GM18498 (cell line): Measurements from ENCODE around the gene FMN1.

Experiments
- ATAC-seq: cut with Tn5 transposase; IDR thresholded peaks from one replicate; pipeline ENCODE4 v1.9.1; 2021; ENCODE audit warnings: mild to moderate bottlenecking, moderate library complexity; ENCODE audit not compliant: unreplicated experiment

Gene FMN1

DNA sequence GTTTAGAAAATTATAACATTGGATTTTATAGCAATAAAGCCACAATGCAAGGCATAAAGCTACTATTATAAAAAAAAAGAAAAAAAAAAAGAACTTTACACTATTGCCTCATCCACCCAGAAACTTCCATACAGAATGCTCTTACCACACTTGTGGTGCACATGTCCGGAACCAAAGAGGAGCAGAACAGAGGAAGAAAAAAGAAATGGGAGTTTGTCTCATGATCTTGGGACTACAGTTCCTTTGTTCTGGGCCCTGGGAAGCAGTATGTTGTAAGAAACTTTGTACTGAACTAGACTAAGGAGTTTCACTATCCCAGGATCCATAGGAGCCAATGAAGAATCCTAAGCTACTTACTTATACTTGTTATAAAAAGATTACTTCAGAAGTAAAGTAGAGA is 36.1 kb downstream of the FMN1 start:
- ATAC-seq: no peak

DNA sequence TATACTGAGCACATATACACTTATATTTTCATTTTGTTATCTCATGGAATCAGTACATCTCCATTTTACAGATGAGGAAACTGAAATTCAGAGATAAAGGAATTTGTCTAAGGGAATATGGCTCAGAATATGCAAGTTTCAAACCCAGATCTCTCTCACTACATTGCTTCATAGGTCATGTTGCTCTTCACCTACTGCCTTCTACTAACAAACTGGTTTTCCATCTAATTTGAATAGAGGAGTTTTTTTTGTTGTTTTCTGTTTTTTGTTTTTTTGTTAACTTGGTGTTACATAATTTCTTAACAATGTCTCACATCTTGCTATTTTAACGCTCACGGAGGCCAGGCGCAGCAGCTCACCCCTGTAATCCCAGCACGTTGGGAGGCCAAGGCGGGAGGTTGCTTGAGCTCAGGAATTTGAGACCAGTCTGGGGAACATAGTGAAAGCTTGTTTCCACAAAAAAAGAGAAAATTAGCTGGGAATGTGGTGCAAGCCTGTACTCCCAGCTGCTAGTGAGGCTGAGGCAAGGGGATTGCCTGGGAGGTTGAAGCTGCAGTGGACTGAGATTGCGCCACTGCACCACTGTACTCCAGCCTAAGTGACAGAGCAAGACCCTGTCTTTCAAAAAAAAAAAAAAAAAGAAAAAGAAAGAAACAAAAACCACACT is 37.0 kb downstream of the FMN1 start:
- ATAC-seq: no peak

DNA sequence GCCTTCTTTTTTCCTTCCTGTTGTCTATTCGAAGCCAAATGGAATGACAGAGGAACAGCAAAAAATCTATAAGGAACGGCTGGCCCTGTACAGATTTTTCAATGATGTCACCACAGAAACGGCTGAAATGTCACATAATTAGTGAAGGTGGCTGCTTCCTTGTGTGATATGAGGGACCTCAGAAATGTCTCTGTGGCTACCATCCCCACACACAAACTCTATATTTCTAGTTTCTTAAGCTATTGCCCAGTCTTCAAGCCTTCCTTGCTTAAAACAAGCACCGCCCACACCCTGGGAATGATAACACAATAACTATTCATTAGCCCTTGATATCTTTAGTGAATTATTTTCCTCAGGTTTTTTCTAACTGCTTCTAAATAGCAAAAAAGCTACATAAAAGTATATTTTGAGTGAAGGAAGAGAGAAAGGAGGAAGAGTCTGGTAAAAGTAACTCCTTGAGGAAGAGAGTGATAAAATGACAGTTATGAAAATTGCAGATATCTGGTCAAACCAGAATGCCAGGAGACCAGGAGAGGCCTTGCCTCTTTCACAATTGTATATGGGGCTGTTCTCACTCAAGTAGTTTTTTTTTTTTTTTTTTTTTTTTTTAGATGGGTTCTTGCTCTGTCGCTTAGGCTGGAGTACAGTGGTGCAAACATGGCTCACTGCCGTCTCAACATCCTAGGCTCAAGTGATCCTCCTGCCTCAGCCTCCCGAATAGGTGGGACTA is 38.7 kb downstream of the FMN1 start:
- no peak for ATAC-seq

DNA sequence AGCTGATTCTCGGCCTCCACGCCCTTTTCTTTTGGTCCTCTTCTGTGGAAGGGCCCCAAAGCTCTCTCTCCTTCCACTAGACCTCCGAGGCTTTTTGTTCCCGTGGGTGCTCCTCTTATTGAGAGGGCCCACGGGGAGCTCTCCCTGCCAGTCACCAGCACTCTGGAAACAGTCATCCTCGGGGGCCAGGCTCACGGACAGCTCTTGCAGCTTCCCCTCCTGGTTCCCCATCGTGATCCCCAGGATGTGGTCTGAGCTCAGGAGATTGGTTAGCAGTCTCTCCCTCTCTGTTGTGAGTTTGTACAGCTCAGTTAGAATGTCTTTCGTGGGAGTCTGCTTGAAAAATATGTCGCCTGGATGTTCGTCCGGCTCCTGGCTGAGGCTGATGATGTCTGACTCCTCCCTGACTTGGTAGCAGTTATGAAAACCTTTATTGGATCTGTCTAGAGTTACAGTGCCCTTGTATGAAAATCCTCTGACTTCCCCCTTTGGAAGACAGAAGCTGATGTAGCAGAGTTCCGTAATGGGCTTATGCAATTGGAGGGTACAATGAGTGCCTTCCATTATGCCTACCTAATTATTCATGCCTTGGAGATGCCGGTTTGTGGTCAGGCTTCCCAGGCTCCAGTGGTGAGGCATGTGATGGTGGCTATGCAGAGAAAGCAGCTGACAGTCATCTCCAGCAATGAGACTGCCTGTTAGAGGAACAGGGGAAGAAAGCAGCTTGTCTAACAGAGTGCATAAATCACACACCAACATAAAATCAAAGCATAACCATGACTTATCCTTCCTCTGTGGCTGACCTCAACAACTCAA is 40.0 kb downstream of the FMN1 start:
- no peak for ATAC-seq

DNA sequence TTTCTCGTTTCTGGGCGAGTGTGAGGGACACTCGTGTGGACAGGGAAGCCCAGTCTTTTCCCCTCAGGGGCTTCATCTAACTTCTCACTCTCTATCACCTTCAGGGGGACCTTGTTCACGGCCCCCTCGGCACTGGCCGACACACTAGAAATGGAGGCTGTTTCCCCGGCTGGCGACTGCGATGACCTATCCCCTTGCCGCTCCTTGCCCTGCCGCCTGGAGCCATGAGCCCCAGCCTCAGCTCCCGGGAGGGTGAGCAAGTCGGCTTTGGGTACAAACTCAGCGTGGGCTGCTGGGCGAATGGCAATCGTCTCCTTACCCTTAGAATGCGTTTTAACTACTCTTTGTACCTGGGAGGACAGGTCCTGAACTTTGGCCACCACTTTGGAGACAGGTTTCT is 41.0 kb downstream of the FMN1 start:
- ATAC-seq: no peak

DNA sequence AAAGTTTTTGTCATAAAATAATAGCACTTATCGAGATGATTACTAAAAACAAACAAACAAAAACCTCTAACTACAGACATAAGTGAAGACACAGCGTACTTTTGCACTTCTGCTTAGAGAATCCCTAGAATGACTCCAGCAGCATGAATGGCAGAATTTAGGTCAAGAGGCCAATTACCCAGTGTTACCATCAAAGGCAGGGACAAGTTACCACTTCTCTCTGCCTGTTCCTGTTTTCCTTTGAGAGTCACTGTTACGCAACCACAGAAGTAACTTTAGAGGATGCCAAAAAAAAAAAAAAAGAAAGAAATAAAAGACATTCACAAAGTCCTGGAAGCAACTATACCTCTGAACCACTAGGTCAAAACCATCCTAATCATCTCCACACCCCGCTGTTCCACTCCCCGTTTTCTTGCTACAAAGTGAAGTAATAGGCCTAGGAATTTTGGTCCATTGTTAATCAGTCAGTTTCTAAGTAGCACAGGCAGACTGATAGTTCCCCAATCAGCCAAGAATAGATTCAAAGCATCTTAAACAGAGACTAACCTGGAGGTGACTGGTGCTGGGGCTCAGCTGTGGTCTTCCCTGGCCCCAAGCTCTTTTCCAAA is 41.9 kb downstream of the FMN1 start:
- ATAC-seq: no peak

DNA sequence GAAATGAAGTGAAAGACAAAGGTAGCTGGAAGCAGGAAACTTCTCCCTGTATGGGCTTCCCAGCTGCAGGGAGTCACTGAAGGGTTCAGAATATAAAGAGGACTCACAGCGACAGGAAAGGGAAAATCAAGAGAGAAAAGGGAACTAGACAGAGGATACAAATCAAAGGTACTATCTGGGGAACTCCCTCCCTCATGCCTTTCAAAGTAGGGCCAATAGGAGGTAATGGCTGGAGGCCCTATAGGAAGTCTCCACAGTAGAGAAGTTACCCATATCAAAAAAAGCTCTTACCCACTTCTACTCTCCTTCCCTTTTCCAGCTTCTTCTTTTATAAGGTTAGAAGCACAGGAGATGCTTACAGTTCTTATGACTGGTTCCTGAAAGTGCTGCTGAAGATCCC is 43.5 kb downstream of the FMN1 start:
- ATAC-seq: no peak

DNA sequence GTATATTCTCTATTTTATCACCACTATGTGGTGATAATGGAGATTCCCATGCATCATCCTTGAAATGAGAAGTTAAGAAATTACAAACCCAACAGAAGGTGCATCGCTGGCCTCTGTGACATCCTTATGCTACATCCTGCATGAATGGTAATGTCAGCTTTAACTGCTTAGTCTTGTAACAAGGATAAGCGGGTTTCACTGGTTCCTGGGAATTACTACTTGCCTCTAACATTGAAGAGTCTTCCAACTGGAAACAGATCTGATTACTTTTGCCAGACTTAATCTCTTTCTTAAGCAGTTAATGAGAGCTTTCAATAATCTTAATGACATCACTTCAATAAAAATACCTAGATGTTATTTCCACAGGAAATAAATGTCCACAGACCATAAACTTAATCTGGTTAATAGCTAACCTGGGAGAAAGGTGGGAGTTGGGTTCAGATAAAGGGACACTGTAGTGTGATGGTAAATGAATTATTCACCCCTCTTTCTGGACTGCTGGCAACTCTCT is 44.0 kb downstream of the FMN1 start:
- ATAC-seq: no peak

DNA sequence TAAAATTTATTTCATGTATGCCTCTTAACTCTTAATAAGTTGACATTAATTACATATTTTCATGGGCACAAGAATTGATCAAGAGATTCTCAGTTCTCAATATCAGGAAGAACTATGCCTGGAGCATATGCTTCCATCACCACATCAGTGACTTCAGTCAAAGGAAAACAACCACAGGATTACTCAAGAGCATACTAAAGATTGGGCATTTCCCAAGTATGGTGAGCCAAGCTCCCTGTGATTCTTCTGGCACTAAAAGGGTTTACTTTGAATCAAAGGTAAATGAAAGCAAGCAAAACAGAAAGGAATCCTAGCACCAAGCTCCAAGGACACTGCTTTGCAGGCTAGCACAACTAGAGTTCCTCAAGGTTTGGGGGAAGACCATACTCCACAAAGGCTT is 44.6 kb downstream of the FMN1 start:
- ATAC-seq: no peak

DNA sequence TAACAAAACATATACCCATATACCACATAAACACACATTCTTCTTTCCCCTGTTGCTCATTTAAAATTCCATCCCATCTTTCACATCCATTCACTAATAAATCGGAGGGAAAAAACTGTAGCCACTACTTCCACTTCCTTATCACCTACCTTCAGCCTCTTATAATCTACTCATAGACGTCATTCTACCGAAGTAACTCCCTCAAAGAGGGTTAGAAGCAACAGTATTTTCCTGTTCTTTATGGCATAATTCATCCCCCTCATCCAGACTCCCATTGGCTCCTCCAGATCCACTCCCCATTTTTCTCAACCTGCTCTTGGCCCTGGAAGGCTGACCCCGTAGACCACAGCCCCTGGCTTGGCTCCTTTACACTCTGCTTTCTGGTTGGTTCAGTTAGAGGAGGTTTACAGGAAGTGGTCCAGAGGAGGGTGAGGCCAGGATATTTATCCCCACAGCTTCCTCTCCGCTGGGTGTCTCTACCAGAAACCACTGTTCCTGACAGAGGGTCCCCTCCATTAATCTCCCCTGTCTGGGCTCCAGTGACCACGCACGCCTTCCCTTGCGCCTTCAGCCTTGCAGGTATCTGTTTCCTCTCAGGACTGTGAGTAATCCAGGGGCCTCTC is 46.3 kb downstream of the FMN1 start:
- no peak for ATAC-seq

DNA sequence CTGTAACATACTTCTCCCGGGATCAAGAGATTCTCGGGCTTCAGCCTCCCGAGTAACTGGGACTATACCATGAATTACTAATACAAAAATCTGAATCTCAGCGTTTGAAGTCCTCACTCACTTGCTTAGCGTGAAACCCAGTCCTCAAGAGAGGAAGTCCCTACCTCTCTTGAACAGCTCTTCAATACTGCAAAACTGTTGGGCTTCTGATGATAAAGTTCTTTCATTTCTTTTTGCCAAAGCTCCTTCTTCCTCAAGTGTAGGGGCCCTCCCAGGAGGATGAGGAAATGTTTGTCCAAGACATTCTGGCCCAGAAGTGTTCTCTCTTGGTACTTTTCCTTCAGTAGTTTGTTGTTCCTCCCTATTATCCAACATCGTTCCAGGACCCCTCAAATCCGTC is 48.5 kb downstream of the FMN1 start:
- ATAC-seq: no peak

DNA sequence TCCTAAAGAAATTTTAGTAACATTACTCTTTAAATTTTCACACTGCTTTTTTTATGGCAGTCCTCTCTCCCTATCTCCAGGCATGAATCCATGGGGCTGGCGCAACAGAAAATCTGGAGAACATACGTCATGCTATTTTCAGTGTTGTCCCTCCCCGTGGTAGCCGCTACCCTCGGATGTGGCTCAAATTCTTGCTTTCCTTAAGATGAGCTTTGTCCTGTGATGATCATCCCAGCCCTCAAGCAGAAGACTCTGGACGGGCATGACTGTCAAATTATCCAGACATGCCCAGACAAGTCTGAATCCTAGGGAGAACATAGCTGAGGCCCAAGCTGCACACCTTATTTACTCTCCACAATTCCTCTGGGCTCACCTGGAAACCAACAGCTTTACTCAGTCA is 49.1 kb downstream of the FMN1 start:
- no peak for ATAC-seq

DNA sequence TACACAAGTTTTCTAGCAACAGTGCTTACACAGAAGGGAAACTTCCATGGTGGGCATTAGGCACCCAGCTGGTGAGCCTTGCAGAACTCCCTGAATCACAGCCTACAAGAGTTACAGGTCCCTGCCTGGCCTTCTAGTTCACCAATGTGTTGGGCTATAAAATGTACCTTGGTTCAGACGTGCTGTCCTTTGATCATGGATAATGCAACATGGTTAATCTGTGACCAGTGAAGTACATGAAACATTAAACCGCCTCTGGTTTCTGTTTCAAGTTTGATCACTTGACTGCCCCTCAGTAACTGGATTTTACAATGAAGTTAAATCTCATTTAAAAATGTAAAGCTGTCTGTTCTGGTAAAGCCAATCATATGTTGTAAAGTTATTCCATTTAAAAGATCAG is 51.8 kb downstream of the FMN1 start:
- peak; percentile 71 for ATAC-seq

DNA sequence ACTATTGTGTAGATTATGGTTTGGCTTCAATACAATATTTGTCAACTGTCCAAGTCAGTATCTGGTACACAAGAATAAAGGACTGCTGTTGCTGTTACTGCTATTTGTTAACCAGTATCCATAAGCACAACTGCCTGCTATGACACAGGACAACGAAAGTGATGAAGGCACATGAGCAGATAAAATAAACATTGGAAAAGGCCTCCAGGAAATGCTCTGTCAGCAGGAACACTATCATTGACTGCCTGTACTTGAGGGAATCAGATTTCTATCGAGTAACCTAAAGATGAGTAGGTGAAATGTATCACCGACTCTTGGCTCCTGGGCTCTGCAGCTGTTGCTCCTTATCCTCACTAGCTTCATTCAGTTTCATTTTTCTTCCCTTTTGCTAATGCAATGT is 56.5 kb downstream of the FMN1 start:
- no peak for ATAC-seq

DNA sequence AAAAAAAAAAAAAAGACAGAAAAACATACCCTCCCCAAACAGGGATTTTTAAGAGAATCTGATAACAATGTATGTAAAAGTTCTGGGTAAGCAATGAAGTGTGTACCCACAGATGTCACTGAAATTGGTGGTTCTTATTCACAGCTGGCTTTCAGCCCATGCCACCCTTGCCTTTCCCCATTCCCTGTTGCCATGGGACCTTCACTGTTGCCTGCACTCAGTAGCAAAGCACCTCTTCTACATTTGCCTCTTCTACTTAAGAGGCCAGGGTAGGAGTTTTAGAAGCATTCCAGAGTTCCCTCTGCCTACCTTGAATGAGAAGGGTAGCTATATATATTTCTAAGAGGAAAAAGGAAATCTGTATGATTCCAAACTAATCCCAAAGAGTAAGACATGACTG is 57.4 kb downstream of the FMN1 start:
- ATAC-seq: no peak

DNA sequence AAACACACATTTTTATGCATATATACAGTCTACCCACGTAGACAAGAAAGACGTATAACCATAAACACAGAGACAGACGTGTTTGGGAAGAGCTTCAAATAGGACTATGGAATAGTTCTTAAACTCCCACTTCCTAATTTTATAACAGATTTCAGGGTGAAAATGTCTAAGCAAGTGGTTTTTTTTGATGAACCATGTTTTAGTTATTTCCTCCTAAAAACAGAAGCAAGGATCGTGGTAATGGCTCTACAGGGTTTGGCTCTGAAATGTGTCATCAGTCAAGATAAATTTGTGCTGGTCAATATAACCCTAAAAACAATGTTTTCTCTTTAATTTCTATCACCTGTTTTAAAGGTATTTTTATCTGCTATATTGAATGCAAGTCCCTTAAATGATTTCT is 58.2 kb downstream of the FMN1 start:
- no peak for ATAC-seq

DNA sequence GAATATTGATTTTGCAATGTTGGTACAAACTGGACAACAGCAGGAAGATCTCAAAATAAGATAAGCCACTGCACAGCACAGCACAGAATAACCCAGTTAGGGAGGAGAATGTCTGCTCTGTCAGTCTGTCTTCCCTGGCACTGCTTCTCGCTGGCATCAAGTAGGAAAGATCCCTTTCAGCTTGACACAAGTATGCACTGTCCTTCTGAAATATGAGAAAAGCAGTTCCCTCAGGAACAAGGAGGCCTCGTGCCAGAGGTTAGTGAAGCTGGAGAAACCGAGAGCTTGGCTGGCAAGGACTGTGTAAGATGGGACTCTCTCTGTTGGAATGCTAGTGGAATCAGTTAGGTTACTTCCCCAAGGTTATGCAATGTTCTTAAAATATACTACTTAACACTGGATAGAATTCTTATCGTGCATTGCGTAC is 59.1 kb downstream of the FMN1 start:
- no peak for ATAC-seq

DNA sequence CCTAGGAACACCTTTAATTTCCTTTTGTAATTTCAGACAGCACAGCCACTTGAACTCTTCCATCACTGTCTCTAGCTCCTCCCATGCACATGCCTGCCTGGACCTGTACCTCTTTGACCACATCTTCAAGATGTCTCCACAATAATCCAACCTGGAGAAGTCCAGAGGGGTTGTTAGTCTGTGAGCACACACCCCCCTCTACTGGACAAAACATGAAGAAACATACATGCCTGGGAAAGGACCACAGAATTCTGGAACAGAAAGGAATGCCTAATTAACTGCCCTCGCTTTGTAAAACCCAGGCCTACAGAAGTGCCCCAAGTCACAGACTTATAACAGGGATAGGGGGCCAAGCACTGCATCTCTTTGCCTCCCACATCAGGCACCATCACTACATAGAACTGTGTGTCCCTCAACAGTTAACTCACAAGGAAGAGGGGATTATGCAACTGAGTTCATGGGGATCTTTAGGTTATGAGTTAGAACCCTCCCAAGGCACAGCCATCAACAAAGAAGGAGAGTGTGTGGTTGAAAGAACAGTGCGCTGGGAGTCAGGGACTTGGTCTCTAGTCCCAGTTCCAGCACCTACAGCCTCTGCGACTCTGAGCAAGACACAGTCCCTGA is 61.7 kb downstream of the FMN1 start:
- no peak for ATAC-seq

DNA sequence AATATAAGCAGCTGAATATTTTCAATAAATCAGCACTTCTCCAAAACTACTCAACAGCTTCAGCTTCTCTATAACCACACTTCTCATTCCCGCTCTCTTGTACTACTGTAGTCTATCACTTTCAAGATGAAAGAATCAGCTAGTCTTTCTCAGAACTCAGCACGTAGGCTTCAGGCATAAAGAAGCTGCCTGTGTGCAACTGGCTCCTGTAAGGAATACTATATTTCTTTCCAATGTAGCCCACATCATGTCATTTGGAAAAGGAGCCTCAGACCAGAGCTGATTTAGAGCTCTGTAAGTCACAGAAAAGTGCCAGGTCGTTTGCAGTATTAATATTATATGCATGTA is 62.3 kb downstream of the FMN1 start:
- ATAC-seq: no peak

DNA sequence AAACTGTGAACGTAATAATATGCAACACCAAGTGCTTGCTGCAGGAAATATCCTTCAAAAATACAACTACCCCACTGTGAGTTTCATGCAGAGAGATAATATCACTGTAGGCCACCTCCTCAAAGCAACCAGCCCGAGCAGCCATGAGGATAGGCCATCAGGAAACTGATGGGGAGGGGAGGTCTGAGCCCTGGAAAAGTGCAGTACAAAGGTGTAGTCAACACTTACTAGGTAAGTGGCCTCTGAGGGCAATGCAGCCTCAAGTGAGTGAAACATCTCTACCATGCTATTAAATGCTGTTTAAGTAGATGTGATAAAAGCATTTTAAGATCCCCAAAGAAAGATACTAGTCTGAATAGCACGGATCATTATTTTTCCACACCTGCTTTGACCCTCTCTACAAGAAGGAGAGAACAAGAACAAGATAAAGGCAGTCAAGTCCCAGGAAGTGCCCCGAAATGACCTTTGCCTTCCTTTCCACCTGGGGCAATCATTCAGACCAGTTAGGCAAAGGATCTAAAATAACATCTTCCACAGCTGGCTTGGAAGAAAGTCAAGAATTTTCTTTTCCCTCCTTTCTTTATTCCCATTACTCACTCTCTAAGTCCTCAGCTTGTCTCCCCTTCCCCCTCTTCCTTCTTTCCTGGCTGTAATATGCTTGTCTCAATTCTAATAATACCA is 62.8 kb downstream of the FMN1 start:
- ATAC-seq: no peak
